ENCODE results near the gene NFATC1. TPM values are rescaled to one million over a fixed set of nuclear protein-coding genes. Genes with fewer than 3 reads are reported as not detected.

The NFATC1 gene
- total RNA-seq, 2 donors from 2014 or later = 5.2 to 5.9 TPM

- WGBS, 2 donors = 20 to 48% methylated on average over 10 to 24 of the region's 24 CpGs
- Histone ChIP-seq H3K36me3 (replicated peaks in 1 of 2; ENCODE audit: insufficient read depth in 1 of 2, low read depth in 2 of 2) (no peaks in the 10 kb centered on the region), H3K4me1 (peaks cover 21% of the 10 kb centered on the region), H3K27ac (peak overlapping the region; percentile 31 to 81 (median 66)), H3K27me3 (no peaks in the 10 kb centered on the region), H3K4me3 (no peak overlapping the region), H3K9me3 (no peaks in the 10 kb centered on the region)
- TF ChIP-seq POLR2A (IDR thresholded peaks at IDR 0.05) (no peak), CTCF (IDR thresholded peaks at IDR 0.05) (no peak)
- ATAC-seq (peak; percentile 61), DNase-seq (peak; percentile 42 to 54 (median 45))
- intact Hi-C loops (cut with DNase I) = no loop called here
These were observed 111.4 kb downstream of the NFATC1 start for GRCh38 chr18:79507076-79507545.

GRCh38 chr18:79507546-79508480 lies 112.1 kb downstream of the NFATC1 start:
- intact Hi-C loops (cut with DNase I) = no loop called here
- no peaks in the 10 kb centered on the region for H3K27me3 ChIP-seq
- H3K4me3 ChIP-seq = no peak overlapping the region
- no peaks in the 10 kb centered on the region for H3K9me3 ChIP-seq
- no peaks in the 10 kb centered on the region for H3K36me3 ChIP-seq (replicated peaks in 1 of 2; ENCODE audit: insufficient read depth in 1 of 2, low read depth in 2 of 2)
- TF ChIP-seq POLR2A (IDR thresholded peaks at IDR 0.05) (peak in 1 of 3 donors; percentile 27), CTCF (IDR thresholded peaks at IDR 0.05) (no peak)
- DNase-seq (peak; percentile 51 to 76 (median 59)), ATAC-seq (peak; percentile 72)
- peak overlapping the region; percentile 31 to 81 (median 66) for H3K27ac ChIP-seq
- WGBS, 2 donors = 17 to 20% methylated on average over 44 to 46 of the region's 46 CpGs
- H3K4me1 ChIP-seq = peaks cover 21% of the 10 kb centered on the region

- Histone ChIP-seq H3K27ac (peak overlapping the region in 2 of 4 donors; percentile 54 to 77), H3K36me3 (replicated peaks in 1 of 2; ENCODE audit: insufficient read depth in 1 of 2, low read depth in 2 of 2) (no peaks in the 10 kb centered on the region), H3K27me3 (no peaks in the 10 kb centered on the region), H3K4me3 (no peak overlapping the region), H3K4me1 (peaks cover 21% of the 10 kb centered on the region), H3K9me3 (no peaks in the 10 kb centered on the region)
- WGBS, 2 donors = 76 to 89% methylated on average over 35 to 37 of the region's 40 CpGs
- no peak for TF ChIP-seq CTCF (IDR thresholded peaks at IDR 0.05)
- no peak for TF ChIP-seq POLR2A (IDR thresholded peaks at IDR 0.05)
- intact Hi-C loops (cut with DNase I) = no loop called here
- DNase-seq (peak in 2 of 4 donors; percentile 10), ATAC-seq (no peak)
These were observed 113.1 kb downstream of the NFATC1 start for GRCh38 chr18:79508565-79509535.

- Histone ChIP-seq H3K4me3 (no peak overlapping the region), H3K4me1 (peaks cover 21% of the 10 kb centered on the region), H3K36me3 (replicated peaks in 1 of 2; ENCODE audit: insufficient read depth in 1 of 2, low read depth in 2 of 2) (no peaks in the 10 kb centered on the region), H3K9me3 (no peaks in the 10 kb centered on the region), H3K27me3 (no peaks in the 10 kb centered on the region), H3K27ac (no peak overlapping the region)
- ATAC-seq = no peak
- peak in 2 of 4 donors; percentile 2 to 3 for DNase-seq
- TF ChIP-seq CTCF (IDR thresholded peaks at IDR 0.05) (no peak), POLR2A (IDR thresholded peaks at IDR 0.05) (no peak)
- 88 to 89% methylated on average over 5 to 6 of the region's 8 CpGs for WGBS, 2 donors
- intact Hi-C loops (cut with DNase I) = no loop called here
These were observed 113.8 kb downstream of the NFATC1 start for GRCh38 chr18:79509536-79509930.
